SK-N-SH treated with all-trans-retinoic acid at 6 μM for 48 hours (cell line): Measurements from ENCODE around the gene CNTN1.

Source experiments
- CREB5 ChIP-seq: fragments of 250-450 bp; sonication (Bioruptor Pico); IDR thresholded peaks from 2 replicates; pipeline ENCODE4 v1.5.1; 2020; ENCODE audit warnings: low read depth, mild to moderate bottlenecking, moderate library complexity
- PATZ1 ChIP-seq: fragments of 250-450 bp; sonication (Bioruptor Pico); IDR thresholded peaks from 2 replicates; pipeline ENCODE4 v1.8.0; 2020; ENCODE audit warnings: mild to moderate bottlenecking, moderate library complexity, borderline replicate concordance
- RARB ChIP-seq: fragments of 250-450 bp; sonication (Bioruptor Pico); IDR thresholded peaks from 2 replicates; pipeline ENCODE4 v1.8.0; 2021; ENCODE audit warnings: mild to moderate bottlenecking, moderate library complexity
- SNAI2 ChIP-seq: fragments of 250-450 bp; sonication (Bioruptor Pico); IDR thresholded peaks from 2 replicates; pipeline ENCODE4 v1.5.0; 2020; ENCODE audit warnings: mild to moderate bottlenecking, moderate library complexity
- TSHZ2 ChIP-seq: fragments of 250-450 bp; sonication (Bioruptor Pico); IDR thresholded peaks from 2 replicates; pipeline ENCODE4 v1.5.0; 2020; ENCODE audit warnings: mild to moderate bottlenecking, moderate library complexity
- ZFP3 ChIP-seq: fragments of 250-450 bp; sonication (Bioruptor Pico); IDR thresholded peaks from 2 replicates; pipeline ENCODE4 v1.5.0; 2020; ENCODE audit warnings: mild to moderate bottlenecking, moderate library complexity
- ZNF565 ChIP-seq: fragments of 450-650 bp; formaldehyde crosslinking; conservative IDR thresholded peaks from 2 replicates; pipeline ENCODE4 v1.5.0; 2020; ENCODE audit warnings: low read depth, mild to moderate bottlenecking, moderate library complexity
- ZNF70 ChIP-seq: fragments of 450-650 bp; formaldehyde crosslinking; IDR thresholded peaks from 2 replicates; pipeline ENCODE4 v1.5.0; 2020; ENCODE audit warnings: mild to moderate bottlenecking, moderate library complexity
- ZNF8 ChIP-seq: fragments of 450-650 bp; formaldehyde crosslinking; IDR thresholded peaks from 2 replicates; pipeline ENCODE4 v1.5.0; 2020; ENCODE audit warnings: mild to moderate bottlenecking, moderate library complexity

GRCh38 chr12:40917561-40917960 is 225.3 kb downstream of the CNTN1 start:
- TF ChIP-seq ZNF8 (CRISPR knock-in tag) (no peak), RARB (CRISPR knock-in tag) (no peak), ZFP3 (CRISPR knock-in tag) (no peak), PATZ1 (CRISPR knock-in tag) (no peak), TSHZ2 (CRISPR knock-in tag) (no peak), ZNF565 (CRISPR knock-in tag) (no peak), ZNF70 (CRISPR knock-in tag) (no peak), CREB5 (CRISPR knock-in tag) (no peak), SNAI2 (no peak)
